Measurements from ENCODE around the gene ATF1. TPM values are rescaled to one million over a fixed set of nuclear protein-coding genes. Genes with fewer than 3 reads are reported as not detected.

ATF1 gene
- total RNA-seq, 1 donor from 2014 or later: 25.0 TPM

GRCh38 chr12:50839042-50839441, 75.1 kb downstream of the ATF1 start:
- no peak for TF ChIP-seq CTCF (IDR thresholded peaks at IDR 0.05; ENCODE audit: insufficient read depth, low read depth, low read length)
- no peak overlapping the region for H3K9ac ChIP-seq (ENCODE audit: low read length)
- Mint-ChIP-seq H3K9me3 (ENCODE audit: unreplicated experiment) (peaks cover 9% of the 10 kb centered on the region), H3K4me1 (ENCODE audit: low read depth, unreplicated experiment) (no peaks in the 10 kb centered on the region), H3K4me3 (ENCODE audit: unreplicated experiment) (no peak overlapping the region), H3K27ac (ENCODE audit: unreplicated experiment) (no peak overlapping the region), H3K27me3 (ENCODE audit: low read depth, unreplicated experiment) (no peaks in the 10 kb centered on the region), H3K36me3 (ENCODE audit: low read depth, unreplicated experiment) (peaks cover 7% of the 10 kb centered on the region)
- H3K4me2 ChIP-seq (ENCODE audit: low read length): no peak overlapping the region
- no peaks in the 10 kb centered on the region for H3K4me1 ChIP-seq (ENCODE audit: insufficient read depth, low read length)
- H3K79me2 ChIP-seq (ENCODE audit: insufficient read depth, low read length): no peaks in the 10 kb centered on the region
- DNase-seq (ENCODE audit: low read depth): no peak
- H3K4me3 ChIP-seq (ENCODE audit: insufficient read depth, low read depth, low read length): no peak overlapping the region
- peaks cover 3% of the 10 kb centered on the region for H3K9me3 ChIP-seq (ENCODE audit: insufficient read depth, low read depth, low read length)
- no peaks in the 10 kb centered on the region for H3K36me3 ChIP-seq (ENCODE audit: insufficient read depth, low read length)
- no peak overlapping the region for H2AFZ ChIP-seq (ENCODE audit: low read depth, low read length)
- no peak overlapping the region for H3K27ac ChIP-seq (ENCODE audit: low read depth, low read length)
- H4K20me1 ChIP-seq (ENCODE audit: insufficient read depth, low read length): no peaks in the 10 kb centered on the region
- no peaks in the 10 kb centered on the region for H3K27me3 ChIP-seq (ENCODE audit: insufficient read depth, low read length)
- no peak for FAIRE-seq

- peaks cover 5% of the 10 kb centered on the region for H3K36me3 Mint-ChIP-seq (ENCODE audit: low read depth, unreplicated experiment)
Observed at GRCh38 chr12:50840809-50841487, 77.0 kb downstream of the ATF1 start.

More at GRCh38 chr12:50840809-50841487, 77.0 kb downstream of the ATF1 start:
- H3K27me3 Mint-ChIP-seq (ENCODE audit: low read depth, unreplicated experiment): no peaks in the 10 kb centered on the region
- no peak overlapping the region for H3K27ac ChIP-seq (ENCODE audit: low read depth, low read length)
- FAIRE-seq: no peak
- peaks cover 3% of the 10 kb centered on the region for H3K9me3 ChIP-seq (ENCODE audit: insufficient read depth, low read depth, low read length)
- no peak overlapping the region for H3K4me3 ChIP-seq (ENCODE audit: insufficient read depth, low read depth, low read length)
- no peaks in the 10 kb centered on the region for H3K4me1 ChIP-seq (ENCODE audit: insufficient read depth, low read length)
- no peak overlapping the region for H3K4me2 ChIP-seq (ENCODE audit: low read length)
- TF ChIP-seq EZH2 (IDR thresholded peaks at IDR 0.05; ENCODE audit: insufficient read depth, low read length): no peak
- TF ChIP-seq CTCF (IDR thresholded peaks at IDR 0.05; ENCODE audit: insufficient read depth, low read depth, low read length): no peak
- DNase-seq (ENCODE audit: low read depth): no peak
- H2AFZ ChIP-seq (ENCODE audit: low read depth, low read length): no peak overlapping the region
- peaks cover 9% of the 10 kb centered on the region for H3K9me3 Mint-ChIP-seq (ENCODE audit: unreplicated experiment)
- no peaks in the 10 kb centered on the region for H3K79me2 ChIP-seq (ENCODE audit: insufficient read depth, low read length)
- no peak overlapping the region for H3K27ac Mint-ChIP-seq (ENCODE audit: unreplicated experiment)
- H3K4me1 Mint-ChIP-seq (ENCODE audit: low read depth, unreplicated experiment): peaks cover 4% of the 10 kb centered on the region
- H3K27me3 ChIP-seq (ENCODE audit: insufficient read depth, low read length): no peaks in the 10 kb centered on the region
- no peak overlapping the region for H3K9ac ChIP-seq (ENCODE audit: low read length)
- no peaks in the 10 kb centered on the region for H3K36me3 ChIP-seq (ENCODE audit: insufficient read depth, low read length)
- no peak overlapping the region for H3K4me3 Mint-ChIP-seq (ENCODE audit: unreplicated experiment)
- no peaks in the 10 kb centered on the region for H4K20me1 ChIP-seq (ENCODE audit: insufficient read depth, low read length)
